NT2/D1 (cell line): ENCODE results near the gene USO1.
A peak's percentile ranks its signal among the peaks of the same experiment; 100 is the strongest.

Source experiments
- DNase-seq: peaks from one replicate; pipeline ENCODE4 v3.0.0-alpha.2; 2011; ENCODE audit warnings: low read depth, low spot score
- H3K27me3 ChIP-seq: 2 replicates; pipeline ENCODE4 v1.6.0; 2011; ENCODE audit warnings: mild to moderate bottlenecking; ENCODE audit not compliant: insufficient read length, insufficient read depth
- H3K36me3 ChIP-seq: 2 replicates; pipeline ENCODE4 v1.6.1; 2011; ENCODE audit warnings: mild to moderate bottlenecking, low read length, mixed read lengths; ENCODE audit not compliant: insufficient read depth, insufficient read length
- H3K4me1 ChIP-seq: 2 replicates; pipeline ENCODE4 v1.5.1; 2011; ENCODE audit not compliant: insufficient read depth, insufficient read length
- H3K4me3 ChIP-seq: 2 replicates; pipeline ENCODE4 v1.5.1; 2011; ENCODE audit warnings: low read depth; ENCODE audit not compliant: insufficient read length
- H3K9ac ChIP-seq: 2 replicates; pipeline ENCODE4 v1.6.0; 2011; ENCODE audit warnings: low read depth; ENCODE audit not compliant: insufficient read length
- H3K9me3 ChIP-seq: 2 replicates; pipeline ENCODE4 v1.5.1; 2011; ENCODE audit warnings: mild to moderate bottlenecking, low read length; ENCODE audit not compliant: insufficient read depth
- SUZ12 ChIP-seq: IDR thresholded peaks from 2 replicates; pipeline ENCODE4 v1.6.1; 2011; ENCODE audit not compliant: insufficient read length, insufficient read depth; ENCODE audit errors: extremely low read depth
- YY1 ChIP-seq: IDR thresholded peaks from 2 replicates; pipeline ENCODE4 v1.6.1; 2011; ENCODE audit not compliant: insufficient read length, insufficient read depth
- ZNF274 ChIP-seq: IDR thresholded peaks from 2 replicates; pipeline ENCODE4 v1.6.1; 2011; ENCODE audit warnings: mild to moderate bottlenecking, low read depth, low read length

USO1 gene

GRCh38 chr4:75698162-75698962 lies 26.0 kb upstream of the USO1 start:
- DNase-seq: no peak
- no peak for TF ChIP-seq ZNF274
- no peak for TF ChIP-seq SUZ12
- TF ChIP-seq YY1: no peak
- no peaks in the 10 kb centered on the region for H3K4me1 ChIP-seq
- H3K27me3 ChIP-seq: no peaks in the 10 kb centered on the region
- H3K4me3 ChIP-seq: no peak overlapping the region
- H3K36me3 ChIP-seq: peaks cover 14% of the 10 kb centered on the region
- H3K9ac ChIP-seq: no peak overlapping the region
- no peaks in the 10 kb centered on the region for H3K9me3 ChIP-seq

GRCh38 chr4:75698963-75699228 lies 25.5 kb upstream of the USO1 start:
- no peak overlapping the region for H3K4me3 ChIP-seq
- H3K27me3 ChIP-seq: no peaks in the 10 kb centered on the region
- no peaks in the 10 kb centered on the region for H3K9me3 ChIP-seq
- TF ChIP-seq SUZ12: no peak
- no peak for TF ChIP-seq ZNF274
- no peak for TF ChIP-seq YY1
- H3K36me3 ChIP-seq: peaks cover 11% of the 10 kb centered on the region
- H3K4me1 ChIP-seq: no peaks in the 10 kb centered on the region
- no peak overlapping the region for H3K9ac ChIP-seq
- DNase-seq: no peak

DNA sequence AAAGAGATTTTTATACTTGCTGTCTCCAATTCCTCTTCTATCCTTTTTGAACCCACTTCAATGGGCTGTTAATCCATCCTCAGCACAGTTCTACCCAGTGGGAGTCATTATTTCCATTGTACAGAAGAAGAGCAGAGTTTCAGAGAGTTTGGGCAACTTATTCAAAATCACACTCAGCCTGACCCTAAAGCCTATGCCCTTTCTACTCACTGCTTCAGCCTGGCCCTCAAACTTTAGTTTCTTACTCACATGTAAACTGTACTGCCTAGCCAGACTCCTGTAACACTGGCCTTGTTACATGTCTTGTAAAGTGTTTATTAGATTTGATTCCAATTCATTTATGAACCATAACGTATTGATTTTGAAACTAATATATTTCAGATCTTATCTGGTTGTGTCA lies 25.1 kb upstream of the USO1 start:
- H3K4me3 ChIP-seq: no peak overlapping the region
- peaks cover 9% of the 10 kb centered on the region for H3K36me3 ChIP-seq
- no peak for DNase-seq
- no peaks in the 10 kb centered on the region for H3K9me3 ChIP-seq
- TF ChIP-seq SUZ12 (no peak), YY1 (no peak), ZNF274 (no peak)
- no peaks in the 10 kb centered on the region for H3K27me3 ChIP-seq
- H3K9ac ChIP-seq: no peak overlapping the region
- no peaks in the 10 kb centered on the region for H3K4me1 ChIP-seq

DNA sequence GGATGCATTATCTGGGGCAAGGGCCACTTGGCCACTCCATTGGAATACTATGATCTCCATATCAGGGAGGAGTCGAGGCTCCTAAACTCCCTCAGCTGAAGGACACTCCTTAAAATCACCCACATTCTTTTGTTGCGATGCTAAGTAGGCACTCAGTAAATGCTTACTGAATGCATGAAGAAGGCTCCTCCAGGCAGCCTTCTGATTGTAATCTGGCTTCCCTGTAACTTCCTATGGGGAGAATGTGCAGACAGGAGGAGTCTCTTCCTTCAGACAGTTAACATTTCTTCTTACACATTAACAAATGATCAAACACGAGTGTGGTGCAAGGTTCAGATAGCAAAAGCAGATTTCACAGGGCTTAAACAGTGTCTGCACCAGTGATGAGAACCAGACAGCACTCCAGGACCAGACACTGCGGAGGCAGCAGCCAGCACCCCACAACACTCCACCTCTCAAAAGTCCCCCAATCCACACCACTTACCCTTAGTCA lies 21.4 kb upstream of the USO1 start:
- Histone ChIP-seq H3K36me3 (peaks cover 2% of the 10 kb centered on the region), H3K4me1 (no peaks in the 10 kb centered on the region), H3K9me3 (no peaks in the 10 kb centered on the region), H3K27me3 (no peaks in the 10 kb centered on the region), H3K4me3 (no peak overlapping the region), H3K9ac (no peak overlapping the region)
- no peak for TF ChIP-seq ZNF274
- TF ChIP-seq SUZ12: no peak
- TF ChIP-seq YY1: no peak
- DNase-seq: no peak

GRCh38 chr4:75705198-75705977 lies 19.0 kb upstream of the USO1 start:
- Histone ChIP-seq H3K4me3 (no peak overlapping the region), H3K9ac (no peak overlapping the region)

GRCh38 chr4:75708218-75708691 lies 16.1 kb upstream of the USO1 start:
- Histone ChIP-seq H3K9ac (peak overlapping the region; percentile 0), H3K36me3 (peaks cover 37% of the 10 kb centered on the region), H3K4me1 (peaks cover 2% of the 10 kb centered on the region), H3K27me3 (no peaks in the 10 kb centered on the region), H3K9me3 (no peaks in the 10 kb centered on the region), H3K4me3 (no peak overlapping the region)
- TF ChIP-seq SUZ12 (no peak), ZNF274 (no peak), YY1 (no peak)
- DNase-seq: no peak

More at GRCh38 chr4:75705198-75705977, 19.0 kb upstream of the USO1 start:
- H3K36me3 ChIP-seq: peaks cover 17% of the 10 kb centered on the region
- DNase-seq: peak; percentile 81
- H3K27me3 ChIP-seq: no peaks in the 10 kb centered on the region
- no peaks in the 10 kb centered on the region for H3K9me3 ChIP-seq
- H3K4me1 ChIP-seq: peaks cover 2% of the 10 kb centered on the region
- TF ChIP-seq YY1 (no peak), ZNF274 (no peak), SUZ12 (no peak)

- H3K9ac ChIP-seq: no peak overlapping the region
- H3K36me3 ChIP-seq: peaks cover 43% of the 10 kb centered on the region
- no peak for TF ChIP-seq SUZ12
- TF ChIP-seq ZNF274: no peak
- no peak for TF ChIP-seq YY1
- no peak for DNase-seq
- peaks cover 2% of the 10 kb centered on the region for H3K4me1 ChIP-seq
- H3K9me3 ChIP-seq: no peaks in the 10 kb centered on the region
- no peak overlapping the region for H3K4me3 ChIP-seq
- H3K27me3 ChIP-seq: no peaks in the 10 kb centered on the region
These were observed 14.1 kb upstream of the USO1 start for GRCh38 chr4:75710246-75710645.
